ENCODE data around the gene ZBTB16.

The ZBTB16 gene

GRCh38 chr11:114132944-114133394 lies 73.5 kb downstream of the ZBTB16 start:
- DNase-seq = no peak

GRCh38 chr11:114133548-114134329 lies 74.2 kb downstream of the ZBTB16 start:
- DNase-seq = no peak

- DNase-seq = no peak
These were observed 75.4 kb downstream of the ZBTB16 start for GRCh38 chr11:114134870-114135269.

- DNase-seq = no peak
These were observed 76.2 kb downstream of the ZBTB16 start for GRCh38 chr11:114135737-114136151.

GRCh38 chr11:114136686-114137640 lies 77.5 kb downstream of the ZBTB16 start:
- no peak for DNase-seq

GRCh38 chr11:114137838-114138237 lies 78.3 kb downstream of the ZBTB16 start:
- DNase-seq = no peak

GRCh38 chr11:114138411-114138810 lies 78.9 kb downstream of the ZBTB16 start:
- no peak for DNase-seq

- DNase-seq = no peak
These were observed 81.3 kb downstream of the ZBTB16 start for GRCh38 chr11:114140826-114141225.

- no peak for DNase-seq
These were observed 82.5 kb downstream of the ZBTB16 start for GRCh38 chr11:114141863-114142580.

GRCh38 chr11:114142707-114143106 lies 83.2 kb downstream of the ZBTB16 start:
- DNase-seq = no peak

- no peak for DNase-seq
These were observed 85.8 kb downstream of the ZBTB16 start for GRCh38 chr11:114145166-114145775.

GRCh38 chr11:114147375-114148012 lies 88.0 kb downstream of the ZBTB16 start:
- DNase-seq = no peak

- no peak for DNase-seq
These were observed 88.5 kb downstream of the ZBTB16 start for GRCh38 chr11:114148013-114148382.

- DNase-seq = no peak
These were observed 90.3 kb downstream of the ZBTB16 start for GRCh38 chr11:114149689-114150407.

- no peak for DNase-seq
These were observed 91.2 kb downstream of the ZBTB16 start for GRCh38 chr11:114150671-114151070.

GRCh38 chr11:114151631-114152030 lies 92.1 kb downstream of the ZBTB16 start:
- no peak for DNase-seq

GRCh38 chr11:114152162-114152561 lies 92.7 kb downstream of the ZBTB16 start:
- no peak for DNase-seq

GRCh38 chr11:114152785-114153184 lies 93.3 kb downstream of the ZBTB16 start:
- no peak for DNase-seq

GRCh38 chr11:114153224-114153623 lies 93.7 kb downstream of the ZBTB16 start:
- no peak for DNase-seq

- no peak for DNase-seq
These were observed 94.9 kb downstream of the ZBTB16 start for GRCh38 chr11:114154271-114155047.

- no peak for DNase-seq
These were observed 95.6 kb downstream of the ZBTB16 start for GRCh38 chr11:114155116-114155515.

All from effector CD8-positive, alpha-beta T cell (primary cell).